K562 (cell line): ENCODE measurements around the gene ELP5. TPM values are rescaled to one million over a fixed set of nuclear protein-coding genes. Genes with fewer than 3 reads are reported as not detected.

Experiments
- ARID1B ChIP-seq: fragments of 450-650 bp; IDR thresholded peaks from 2 replicates; pipeline ENCODE4 v1.6.1; 2016; ENCODE audit warnings: antibody characterized with exemption, mild to moderate bottlenecking, inconsistent platforms
- ATF7 ChIP-seq: fragments of 450-650 bp; IDR thresholded peaks from 2 replicates; pipeline ENCODE4 v1.7.1; 2014; ENCODE audit warnings: mild to moderate bottlenecking, moderate library complexity
- FOXK2 ChIP-seq, 2 experiments: fragments of 450-650 bp; IDR thresholded peaks in 1 of 2; conservative IDR thresholded peaks in 1 of 2; 2 replicates each; pipeline ENCODE4 v1.6.1; 2016; ENCODE audit warnings: low read depth in 2 of 2, mild to moderate bottlenecking in 1 of 2
- FOXP1 ChIP-seq: sonication (generic); formaldehyde crosslinking; IDR thresholded peaks from 2 replicates; pipeline ENCODE4 v1.8.0; 2022; ENCODE audit warnings: mild to moderate bottlenecking, missing genetic modification reagents
- HDAC3 ChIP-seq: fragments of 450-650 bp; IDR thresholded peaks from 2 replicates; pipeline ENCODE4 v1.6.1; 2018; ENCODE audit warnings: borderline replicate concordance, mild to moderate bottlenecking, moderate library complexity; ENCODE audit not compliant: partially characterized antibody
- KDM5B ChIP-seq: fragments of 200-600 bp; sonication (generic); IDR thresholded peaks from 2 replicates; pipeline ENCODE4 v1.6.1; 2012; ENCODE audit warnings: low read depth, mild to moderate bottlenecking, moderate library complexity, low read length, control low read depth, inconsistent platforms; ENCODE audit not compliant: insufficient replicate concordance
- MBD2 ChIP-seq: sonication (generic); IDR thresholded peaks from 2 replicates; pipeline ENCODE4 v1.6.1; 2016; ENCODE audit warnings: low read depth, borderline replicate concordance
- NFRKB ChIP-seq: fragments of 450-650 bp; IDR thresholded peaks from 2 replicates; pipeline ENCODE4 v1.6.1; 2016; ENCODE audit warnings: low read depth
- ZNF146 ChIP-seq: IDR thresholded peaks from one replicate; pipeline ENCODE4 v1.6.1; 2018; ENCODE audit warnings: missing compliant biosample characterization; ENCODE audit not compliant: unreplicated experiment
- polyA plus RNA-seq, 8 experiments: library from polyadenylated mRNA; depleted of rRNA in 4 of 8; stranded (reverse) in 5 of 8; unstranded in 3 of 8; fragments of >200 nt; fragmentation: Nextera tagmentation in 2 of 8; fragmentation: Illumina TruSeq in 1 of 8; extraction: Ambion mirVana in 2 of 8; extraction: Trizol in 1 of 8; gene quantifications; 2 replicates each; pipeline versions ENCODE4 v1.2.1 to v1.2.3, GENCODE V29; 2011 to 2014; ENCODE audit warnings: inconsistent platforms in 1 of 8, missing spikeins in 1 of 8
- total RNA-seq, 7 experiments: library from RNA; depleted of rRNA in 6 of 7; stranded (reverse); fragments of >200 nt in 6 of 7; fragmentation: Illumina TruSeq in 2 of 7; extraction: Trizol in 2 of 7; gene quantifications; 2 replicates each; pipeline versions ENCODE4 v1.2.1 to v1.2.3, GENCODE V29; 2011 to 2021; ENCODE audit warnings: low replicate concordance in 1 of 7
- TF ChIP-seq, protein P1 (sequence below): fragments of 250-450 bp; sonication (Bioruptor Pico); IDR thresholded peaks from 2 replicates; pipeline ENCODE4 v1.4.0; 2020; ENCODE audit warnings: mild to moderate bottlenecking

ELP5 gene
- total and polyA plus RNA-seq, 9 of the 15 experiments (the other 6 are each of a cell fraction or from before 2014, with no cell fraction given): 25.7 to 77.9 (median 52.9) TPM

DNA sequence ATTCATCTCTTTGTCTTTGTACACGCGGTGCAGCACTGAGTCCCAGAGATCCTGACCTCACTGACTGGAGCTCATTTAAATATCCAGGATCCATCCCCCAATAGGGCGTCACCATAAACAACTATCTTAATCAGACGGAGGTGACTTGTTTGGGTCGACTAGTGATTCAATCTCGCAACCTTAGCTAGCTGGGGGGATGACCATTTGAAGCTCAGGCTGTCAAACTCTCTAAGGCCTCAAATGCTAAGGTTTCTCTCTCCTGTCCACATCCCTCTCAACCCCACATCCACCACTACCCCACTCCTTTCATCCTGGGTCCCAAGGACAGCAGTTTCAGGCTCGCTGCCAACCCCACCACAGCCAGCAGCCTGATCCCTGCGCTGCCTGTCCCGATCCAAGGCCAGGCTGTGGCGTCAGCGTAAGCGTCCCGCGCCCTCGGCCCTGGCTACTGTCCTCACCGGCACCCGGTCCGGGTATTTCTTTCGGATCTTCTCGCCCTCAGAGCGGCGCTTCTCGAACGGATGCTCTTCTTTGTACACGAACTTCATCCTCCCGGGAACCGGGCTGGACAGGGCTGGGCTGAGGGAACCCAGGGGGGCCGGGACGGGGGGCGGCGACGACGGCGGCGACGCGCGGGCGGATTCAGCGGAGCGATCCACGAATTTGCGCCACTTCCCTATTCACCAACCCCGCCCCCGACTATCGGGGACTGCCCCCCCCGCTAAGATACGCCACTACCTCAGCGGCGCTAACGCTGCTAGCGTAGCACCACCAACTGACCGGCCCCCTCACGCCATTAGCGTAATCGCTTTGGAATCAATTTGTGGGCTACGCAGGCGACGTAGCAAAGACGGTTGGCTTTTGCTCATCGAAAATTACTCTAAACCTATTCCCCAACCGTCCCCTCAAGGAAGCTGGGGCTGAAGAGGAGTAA, 10.0 kb upstream of the ELP5 start, which contains the start of gene GABARAP (continued):
- peak in 1 of 2 experiments; percentile 50; a peak in 1 of 4 replicates for TF ChIP-seq FOXK2 (conservative IDR thresholded peaks at IDR 0.05 in 1 of 2, IDR thresholded peaks at IDR 0.05 in 1 of 2; ENCODE audit: low read depth in 2 of 2)
- peak; percentile 25; the same call in 1 of the 2 replicates for TF ChIP-seq ARID1B
- 0 out of 2 replicates have a peak, but pooled peaks have one; percentile 58 for TF ChIP-seq FOXP1 (CRISPR knock-in tag)
- TF ChIP-seq ATF7: peak; percentile 35; the same call in 1 of the 2 replicates
- peak; percentile 78 for TF ChIP-seq NFRKB
- TF ChIP-seq, protein P1, sequence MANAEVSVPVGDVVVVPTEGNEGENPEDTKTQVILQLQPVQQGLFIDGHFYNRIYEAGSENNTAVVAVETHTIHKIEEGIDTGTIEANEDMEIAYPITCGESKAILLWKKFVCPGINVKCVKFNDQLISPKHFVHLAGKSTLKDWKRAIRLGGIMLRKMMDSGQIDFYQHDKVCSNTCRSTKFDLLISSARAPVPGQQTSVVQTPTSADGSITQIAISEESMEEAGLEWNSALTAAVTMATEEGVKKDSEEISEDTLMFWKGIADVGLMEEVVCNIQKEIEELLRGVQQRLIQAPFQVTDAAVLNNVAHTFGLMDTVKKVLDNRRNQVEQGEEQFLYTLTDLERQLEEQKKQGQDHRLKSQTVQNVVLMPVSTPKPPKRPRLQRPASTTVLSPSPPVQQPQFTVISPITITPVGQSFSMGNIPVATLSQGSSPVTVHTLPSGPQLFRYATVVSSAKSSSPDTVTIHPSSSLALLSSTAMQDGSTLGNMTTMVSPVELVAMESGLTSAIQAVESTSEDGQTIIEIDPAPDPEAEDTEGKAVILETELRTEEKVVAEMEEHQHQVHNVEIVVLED (CRISPR knock-in tag): peak; percentile 42; the same call in 1 of the 2 replicates
- TF ChIP-seq HDAC3: peak; percentile 100
- no peak for TF ChIP-seq ZNF146 (CRISPR knock-in tag)
- peak; percentile 21 for TF ChIP-seq KDM5B
- 0 out of 2 replicates have a peak, but pooled peaks have one; percentile 12 for TF ChIP-seq MBD2
